Mesodermal cell (in vitro differentiated cells): Measurements from ENCODE around the gene GBX1.

Experiments used
- H3K27ac ChIP-seq: 2 replicates; pipeline ENCODE4 v1.7.0; 2013; ENCODE audit warnings: mild to moderate bottlenecking, low read depth, low read length, moderate library complexity; ENCODE audit not compliant: severe bottlenecking
- H3K36me3 ChIP-seq: 2 replicates; pipeline ENCODE4 v1.7.1; 2013; ENCODE audit warnings: mild to moderate bottlenecking, low read length, moderate library complexity; ENCODE audit not compliant: control insufficient read depth, insufficient read depth
- H3K4me1 ChIP-seq: one replicate; pipeline ENCODE4 v1.7.1; 2013; ENCODE audit warnings: mild to moderate bottlenecking, low read length; ENCODE audit not compliant: insufficient read depth, control insufficient read depth, poor library complexity, severe bottlenecking
- H3K4me3 ChIP-seq: 2 replicates; pipeline ENCODE4 v1.7.0; 2013; ENCODE audit warnings: low read length, control low read depth, mild to moderate bottlenecking; ENCODE audit not compliant: insufficient read depth, poor library complexity, severe bottlenecking; ENCODE audit errors: extremely low read depth
- H3K9me3 ChIP-seq: 2 replicates; pipeline ENCODE4 v1.7.1; 2013; ENCODE audit warnings: mild to moderate bottlenecking, low read length, moderate library complexity; ENCODE audit not compliant: control insufficient read depth
- WGBS, 2 experiments: methylation state at CpG; one replicate each; pipeline ENCODE4 v1.1.5; 2013; ENCODE audit warnings: missing lambda C conversion rate in 2 of 2; ENCODE audit not compliant: insufficient coverage in 2 of 2; 5-methylcytosine and 5-hydroxymethylcytosine counted together

Gene GBX1

GRCh38 chr7:151117565-151117964 lies 49.9 kb downstream of the GBX1 start:
- WGBS, 2 experiments: 96 to 99% methylated on average over 7 to 8 of the region's 12 CpGs

GRCh38 chr7:151116603-151117440 lies 50.7 kb downstream of the GBX1 start:
- Histone ChIP-seq H3K9me3 (no peaks in the 10 kb centered on the region), H3K4me3 (peak overlapping the region; percentile 39), H3K36me3 (peaks cover 47% of the 10 kb centered on the region), H3K27ac (no peak overlapping the region), H3K4me1 (peaks cover 24% of the 10 kb centered on the region)
- WGBS, 2 experiments: 93 to 96% methylated on average over 24 of the region's 27 CpGs

More at GRCh38 chr7:151117565-151117964, 49.9 kb downstream of the GBX1 start:
- Histone ChIP-seq H3K4me1 (peaks cover 17% of the 10 kb centered on the region), H3K36me3 (peaks cover 47% of the 10 kb centered on the region), H3K9me3 (no peaks in the 10 kb centered on the region), H3K4me3 (no peak overlapping the region), H3K27ac (no peak overlapping the region)

GRCh38 chr7:151115836-151116418 lies 51.6 kb downstream of the GBX1 start:
- peaks cover 32% of the 10 kb centered on the region for H3K4me1 ChIP-seq
- WGBS, 2 experiments: 55 to 61% methylated on average over 10 to 12 of the region's 14 CpGs
- H3K4me3 ChIP-seq: peak overlapping the region; percentile 39
- H3K9me3 ChIP-seq: no peaks in the 10 kb centered on the region
- no peak overlapping the region for H3K27ac ChIP-seq
- H3K36me3 ChIP-seq: peaks cover 44% of the 10 kb centered on the region

- Histone ChIP-seq H3K4me1 (peaks cover 34% of the 10 kb centered on the region), H3K4me3 (peak overlapping the region; percentile 39), H3K27ac (no peak overlapping the region), H3K36me3 (peaks cover 37% of the 10 kb centered on the region), H3K9me3 (no peaks in the 10 kb centered on the region)
- 1 to 3% methylated on average over 72 to 95 of the region's 114 CpGs for WGBS, 2 experiments
Measured at GRCh38 chr7:151115121-151115835, 52.2 kb downstream of the GBX1 start.

- peak overlapping the region; percentile 33 for H3K4me3 ChIP-seq
- 7% methylated on average over 70 to 75 of the region's 101 CpGs for WGBS, 2 experiments
- peaks cover 29% of the 10 kb centered on the region for H3K36me3 ChIP-seq
- H3K4me1 ChIP-seq: peaks cover 40% of the 10 kb centered on the region
- H3K9me3 ChIP-seq: no peaks in the 10 kb centered on the region
- H3K27ac ChIP-seq: peak overlapping the region; percentile 98
Measured at GRCh38 chr7:151114151-151115090, 53.1 kb downstream of the GBX1 start.

GRCh38 chr7:151113344-151114150 lies 53.9 kb downstream of the GBX1 start:
- Histone ChIP-seq H3K9me3 (no peaks in the 10 kb centered on the region), H3K4me3 (peak overlapping the region; percentile 33), H3K36me3 (peaks cover 20% of the 10 kb centered on the region), H3K27ac (peak overlapping the region; percentile 98), H3K4me1 (peaks cover 46% of the 10 kb centered on the region)
- 10 to 12% methylated on average over 10 of the region's 13 CpGs for WGBS, 2 experiments

- H3K9me3 ChIP-seq: no peaks in the 10 kb centered on the region
- no peaks in the 10 kb centered on the region for H3K36me3 ChIP-seq
- 35 to 44% methylated on average over 12 to 16 of the region's 20 CpGs for WGBS, 2 experiments
- peaks cover 47% of the 10 kb centered on the region for H3K4me1 ChIP-seq
- no peak overlapping the region for H3K4me3 ChIP-seq
- no peak overlapping the region for H3K27ac ChIP-seq
Measured at GRCh38 chr7:151110941-151111645, 56.4 kb downstream of the GBX1 start.

- Histone ChIP-seq H3K4me1 (peaks cover 44% of the 10 kb centered on the region), H3K9me3 (no peaks in the 10 kb centered on the region), H3K27ac (no peak overlapping the region), H3K36me3 (no peaks in the 10 kb centered on the region), H3K4me3 (no peak overlapping the region)
- 78 to 83% methylated on average over 10 to 11 of the region's 11 CpGs for WGBS, 2 experiments
Measured at GRCh38 chr7:151110236-151110940, 57.1 kb downstream of the GBX1 start.
